T-cell (primary cell): ENCODE results near the gene UHRF1. TPM values are rescaled to one million over a fixed set of nuclear protein-coding genes. Genes with fewer than 3 reads are reported as not detected.

Source experiments
- ATAC-seq, 4 experiments: fragments of 200-7000 bp in 3 of 4; fragments of 150-1000 bp in 1 of 4; cut with Tn5 transposase; replicated peaks in 1 of 4; 1 replicate in 3 of 4; 2 replicates in 1 of 4; pipeline ENCODE4 v1.10.0; 2021; ENCODE audit warnings: moderate library complexity in 3 of 4, mild to moderate bottlenecking in 2 of 4, moderate number of reproducible peaks in 1 of 4
- CTCF ChIA-PET, 2 donors: fragments of 300-600 bp; sonication (Branson Sonifier 250); formaldehyde crosslinking; loops; one replicate each; lab custom pipeline; 2022; ENCODE audit warnings: antibody characterized with exemption in 2 of 2; lab: Charles Lee
- POLR2A ChIA-PET, 2 donors: fragments of 300-600 bp; sonication (Branson Sonifier 250); formaldehyde crosslinking; loops; one replicate each; lab custom pipeline; 2022; ENCODE audit warnings: antibody characterized with exemption in 2 of 2; lab: Charles Lee
- DNase-seq, 35 experiments: peaks; one replicate each; pipeline versions ENCODE4 v3.0.0 to v3.0.0-alpha.2; 2013 to 2023
- H3K27ac ChIP-seq: one replicate; pipeline ENCODE4 v1.5.1; 2013; ENCODE audit warnings: low read length
- H3K27me3 ChIP-seq, 2 experiments: replicated peaks in 1 of 2; 1 replicate in 1 of 2; 2 replicates in 1 of 2; pipeline versions ENCODE4 v1.6.1 to v1.7.0; 2013; ENCODE audit warnings: low read length in 1 of 2, mixed read lengths in 1 of 2; ENCODE audit not compliant: control insufficient read depth in 2 of 2, insufficient read depth in 2 of 2; ENCODE audit errors: extremely low read depth in 1 of 2
- H3K36me3 ChIP-seq, 2 donors: 1 replicate in 1 of 2; 2 replicates in 1 of 2; pipeline versions ENCODE4 v1.6.1 to v1.7.0; 2013; ENCODE audit warnings: low read length in 1 of 2; ENCODE audit not compliant: control insufficient read depth in 2 of 2, insufficient read depth in 1 of 2; ENCODE audit errors: extremely low read depth in 1 of 2
- H3K4me1 ChIP-seq, 2 experiments: 1 replicate in 1 of 2; 2 replicates in 1 of 2; pipeline versions ENCODE4 v1.6.1 to v1.7.0; 2013; ENCODE audit warnings: low read length in 2 of 2, mixed read lengths in 1 of 2; ENCODE audit not compliant: insufficient read depth in 2 of 2, control insufficient read depth in 1 of 2; ENCODE audit errors: extremely low read depth in 1 of 2
- H3K4me3 ChIP-seq, 2 donors: 1 replicate in 1 of 2; 2 replicates in 1 of 2; pipeline versions ENCODE4 v1.5.1 to v1.7.0; 2013; ENCODE audit warnings: mild to moderate bottlenecking in 2 of 2, low read length in 1 of 2, moderate library complexity in 1 of 2; ENCODE audit not compliant: control insufficient read depth in 1 of 2; ENCODE audit errors: extremely low read depth in 1 of 2
- H3K9me3 ChIP-seq: 2 replicates; pipeline ENCODE4 v1.7.0; 2013
- H3K27ac Mint-ChIP-seq, 2 donors: one replicate each; pipeline ENCODE4 v1.8.0; 2020 to 2021; ENCODE audit warnings: mild to moderate bottlenecking in 2 of 2, mixed read lengths in 2 of 2
- H3K27me3 Mint-ChIP-seq, 2 donors: one replicate each; pipeline ENCODE4 v1.8.0; 2021 to 2022; ENCODE audit warnings: mixed read lengths in 2 of 2
- H3K36me3 Mint-ChIP-seq: one replicate; pipeline ENCODE4 v1.8.0; 2021; ENCODE audit warnings: mixed read lengths
- H3K4me1 Mint-ChIP-seq, 3 donors: one replicate each; pipeline ENCODE4 v1.8.0; 2020 to 2022; ENCODE audit warnings: mixed read lengths in 3 of 3, mild to moderate bottlenecking in 1 of 3
- H3K4me3 Mint-ChIP-seq, 3 donors: one replicate each; pipeline ENCODE4 v1.8.0; 2020 to 2022; ENCODE audit warnings: mild to moderate bottlenecking in 3 of 3, mixed read lengths in 3 of 3, moderate library complexity in 3 of 3
- H3K9me3 Mint-ChIP-seq, 3 donors: one replicate each; pipeline ENCODE4 v1.8.0; 2020 to 2022; ENCODE audit warnings: mixed read lengths in 3 of 3
- WGBS: methylation state at CpG from one replicate; pipeline ENCODE4 v1.1.5; 2013; ENCODE audit warnings: missing lambda C conversion rate; ENCODE audit not compliant: insufficient coverage; 5-methylcytosine and 5-hydroxymethylcytosine counted together
- total RNA-seq, 35 experiments: library from RNA in 6 of 35; stranded (reverse) in 6 of 35; fragments of 120-200 nt in 1 of 35; gene quantifications; one replicate each; pipeline versions ENCODE4 v1.2.1 to v1.2.4 and lab custom pipeline; 2013 to 2026

UHRF1 gene
- total RNA-seq, 5 donors from 2014 or later (not counting 1 experiment from before 2014, with no cell fraction given): 0.89 to 3.1 (median 2.0) TPM

DNA sequence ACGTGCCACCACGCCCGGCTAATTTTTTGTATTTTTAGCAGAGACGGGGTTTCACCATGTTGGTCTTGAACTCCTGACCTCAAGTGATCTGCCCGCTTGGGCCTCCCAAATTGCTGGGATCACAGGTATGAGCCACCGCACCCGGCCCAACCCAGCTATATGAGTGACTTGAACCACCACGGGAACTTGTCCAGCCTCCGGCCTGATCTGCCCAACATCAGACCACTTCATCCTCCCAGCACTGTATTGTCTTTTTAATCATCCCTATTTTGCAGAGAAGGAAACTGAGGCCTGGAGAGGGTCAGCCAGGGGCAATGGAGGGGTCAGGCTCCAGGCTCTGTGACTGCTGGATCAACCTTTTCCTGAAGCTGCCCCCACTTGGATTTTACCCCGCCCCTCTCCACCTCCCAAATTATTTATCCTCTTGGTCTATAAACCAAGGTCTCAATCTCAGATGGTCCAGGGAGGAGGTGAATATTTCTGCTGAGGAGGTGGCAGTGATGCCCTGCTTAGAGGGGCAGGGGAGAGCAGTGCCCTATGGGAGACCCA, 40.9 kb upstream of the UHRF1 start:
- Mint-ChIP-seq H3K4me1 (peaks cover 9 to 18% (median 16%) of the 10 kb centered on the region in 3 donors), H3K27me3 (peaks cover 0 to 9% of the 10 kb centered on the region in 2 donors), H3K27ac (peak overlapping the region; percentile 11 to 31), H3K36me3 (no peaks in the 10 kb centered on the region), H3K9me3 (no peaks in the 10 kb centered on the region), H3K4me3 (peak overlapping the region; percentile 78 to 81 (median 80))
- Histone ChIP-seq H3K27ac (no peak overlapping the region), H3K4me3 (no peak overlapping the region), H3K9me3 (no peaks in the 10 kb centered on the region), H3K4me1 (peaks cover 0 to 29% of the 10 kb centered on the region in 2 experiments), H3K27me3 (peaks cover 0 to 11% of the 10 kb centered on the region in 2 experiments), H3K36me3 (no peaks in the 10 kb centered on the region)
- no peak for DNase-seq
- WGBS: 91% methylated on average over 7 of the region's 10 CpGs
- CTCF ChIA-PET: interaction anchor here in 1 of 2 donors (1.1 to 1.4 kb wide), 4 partner anchors 26 to 100 kb away, joined by 3 to 7 read pairs (median 3); partner anchors contain the start of gene KDM4B
- ATAC-seq: no peak
- POLR2A ChIA-PET: no interaction called here

DNA sequence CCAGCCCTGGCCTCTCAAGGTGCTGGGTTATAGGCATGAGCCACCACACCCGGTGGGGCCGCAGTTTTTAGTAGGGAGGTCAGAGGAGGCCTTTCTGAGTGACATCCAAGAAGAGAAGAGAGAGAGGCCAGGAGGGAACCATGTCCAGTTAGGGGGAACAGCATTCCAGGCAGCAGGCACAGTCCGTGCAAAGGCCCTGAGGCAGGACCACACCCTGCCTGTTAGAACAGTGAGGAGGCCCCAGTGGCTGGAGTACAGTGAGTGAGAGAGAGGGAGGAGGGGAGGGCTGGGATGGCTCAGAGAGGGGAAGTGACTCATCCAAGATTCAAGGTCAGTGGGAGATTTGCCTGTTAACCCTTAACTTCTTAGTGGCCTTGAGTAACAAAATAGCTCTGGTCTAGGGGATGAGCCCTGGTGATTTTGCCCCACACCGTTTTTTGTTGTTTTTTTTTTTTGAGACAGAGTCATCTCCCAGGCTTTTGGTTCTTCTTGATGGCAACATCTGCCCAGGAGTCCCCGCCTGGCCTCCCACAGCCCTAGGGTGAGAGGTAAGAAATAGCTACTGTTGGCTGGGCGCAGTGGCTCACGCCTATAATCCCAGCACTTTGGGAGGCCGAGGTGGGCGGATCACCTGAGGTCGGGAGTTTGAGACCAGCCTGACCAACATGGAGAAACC, 39.1 kb upstream of the UHRF1 start:
- CTCF ChIA-PET: interaction anchor here (0.6 to 3.3 kb wide), 5 partner anchors 12 to 47 kb away, joined by 3 to 28 read pairs (median 3); no protein-coding TSS in a partner anchor
- 78% methylated on average over 5 of the region's 10 CpGs for WGBS
- H3K4me1 Mint-ChIP-seq: peaks cover 9 to 16% (median 16%) of the 10 kb centered on the region in 3 donors
- no peak overlapping the region for H3K4me3 ChIP-seq
- H3K27me3 Mint-ChIP-seq: peaks cover 0 to 9% of the 10 kb centered on the region in 2 donors
- H3K9me3 Mint-ChIP-seq: no peaks in the 10 kb centered on the region
- no peaks in the 10 kb centered on the region for H3K36me3 Mint-ChIP-seq
- no peak overlapping the region for H3K27ac Mint-ChIP-seq
- ATAC-seq (no peak), DNase-seq (peak in 1 of 35 experiments; percentile 14)
- POLR2A ChIA-PET: interaction anchor here in 1 of 2 donors (0.6 kb wide), 1 partner anchor 13 kb away, joined by 8 read pairs; no protein-coding TSS in a partner anchor
- H3K9me3 ChIP-seq: no peaks in the 10 kb centered on the region
- H3K27me3 ChIP-seq: peaks cover 0 to 12% of the 10 kb centered on the region in 2 experiments
- H3K4me1 ChIP-seq: peaks cover 0 to 29% of the 10 kb centered on the region in 2 experiments
- no peak overlapping the region for H3K27ac ChIP-seq
- H3K36me3 ChIP-seq: no peaks in the 10 kb centered on the region
- no peak overlapping the region for H3K4me3 Mint-ChIP-seq

DNA sequence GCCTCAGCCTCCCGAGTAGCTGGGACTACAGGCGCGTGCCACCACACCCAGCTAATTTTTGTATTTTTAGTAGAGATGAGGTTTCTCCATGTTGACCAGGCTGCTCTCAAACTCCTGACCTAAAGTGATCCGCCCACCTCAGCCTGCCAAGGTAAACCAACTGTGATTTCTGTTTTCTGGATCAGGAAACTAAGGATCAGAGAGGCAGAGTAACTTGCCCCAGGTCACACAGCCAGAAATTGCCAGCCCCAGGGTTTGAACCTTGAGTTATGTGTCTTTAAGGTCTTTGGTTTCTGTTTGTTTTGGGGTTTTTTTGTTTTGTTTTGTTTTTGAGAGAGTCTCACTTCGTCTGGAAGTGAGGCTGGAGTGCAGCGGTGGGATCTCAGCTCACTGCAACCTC, 37.6 kb upstream of the UHRF1 start:
- H3K27me3 Mint-ChIP-seq: peaks cover 0 to 9% of the 10 kb centered on the region in 2 donors
- no peak for DNase-seq
- ChIA-PET CTCF (interaction anchor here in 1 of 2 donors (1.3 to 3.3 kb wide), 2 partner anchors 40 to 43 kb away, joined by 5 to 28 read pairs; no protein-coding TSS in a partner anchor), POLR2A (no interaction called here)
- peaks cover 5 to 11% (median 8%) of the 10 kb centered on the region in 3 donors for H3K4me1 Mint-ChIP-seq
- H3K36me3 Mint-ChIP-seq: no peaks in the 10 kb centered on the region
- Histone ChIP-seq H3K9me3 (no peaks in the 10 kb centered on the region), H3K27ac (no peak overlapping the region), H3K4me3 (no peak overlapping the region), H3K36me3 (no peaks in the 10 kb centered on the region), H3K27me3 (peaks cover 0 to 14% of the 10 kb centered on the region in 2 experiments), H3K4me1 (peaks cover 0 to 22% of the 10 kb centered on the region in 2 experiments)
- no peak overlapping the region for H3K27ac Mint-ChIP-seq
- 50% methylated on average over 2 of the region's 6 CpGs for WGBS
- ATAC-seq: no peak
- no peaks in the 10 kb centered on the region for H3K9me3 Mint-ChIP-seq
- no peak overlapping the region for H3K4me3 Mint-ChIP-seq

DNA sequence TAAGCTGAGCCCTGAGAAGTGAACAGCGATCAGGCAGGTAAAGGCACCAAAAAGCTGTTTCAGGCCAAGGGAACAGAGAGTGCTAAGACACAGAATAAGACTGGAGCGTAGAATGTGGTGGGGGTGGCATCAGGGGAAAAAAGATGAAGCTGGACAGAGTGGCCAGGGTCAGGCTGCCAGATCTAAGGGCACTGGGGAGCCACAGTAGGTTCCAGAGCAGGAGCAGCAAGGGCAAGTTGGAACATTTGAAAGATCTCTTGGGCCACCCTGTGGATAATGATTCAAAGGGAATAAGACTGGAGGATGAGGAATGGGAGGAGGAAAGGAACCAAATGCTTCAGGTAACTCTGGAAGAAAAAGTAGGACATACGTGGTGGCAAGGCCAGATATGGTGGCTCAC, 35.4 kb upstream of the UHRF1 start:
- ChIA-PET CTCF (interaction anchor here in 1 of 2 donors (0.6 kb wide), 1 partner anchor 27 kb away, joined by 4 read pairs; no protein-coding TSS in a partner anchor), POLR2A (interaction anchor here in 1 of 2 donors (0.6 kb wide), 1 partner anchor 39 kb away, joined by 3 read pairs; no protein-coding TSS in a partner anchor)
- H3K27ac Mint-ChIP-seq: no peak overlapping the region

DNA sequence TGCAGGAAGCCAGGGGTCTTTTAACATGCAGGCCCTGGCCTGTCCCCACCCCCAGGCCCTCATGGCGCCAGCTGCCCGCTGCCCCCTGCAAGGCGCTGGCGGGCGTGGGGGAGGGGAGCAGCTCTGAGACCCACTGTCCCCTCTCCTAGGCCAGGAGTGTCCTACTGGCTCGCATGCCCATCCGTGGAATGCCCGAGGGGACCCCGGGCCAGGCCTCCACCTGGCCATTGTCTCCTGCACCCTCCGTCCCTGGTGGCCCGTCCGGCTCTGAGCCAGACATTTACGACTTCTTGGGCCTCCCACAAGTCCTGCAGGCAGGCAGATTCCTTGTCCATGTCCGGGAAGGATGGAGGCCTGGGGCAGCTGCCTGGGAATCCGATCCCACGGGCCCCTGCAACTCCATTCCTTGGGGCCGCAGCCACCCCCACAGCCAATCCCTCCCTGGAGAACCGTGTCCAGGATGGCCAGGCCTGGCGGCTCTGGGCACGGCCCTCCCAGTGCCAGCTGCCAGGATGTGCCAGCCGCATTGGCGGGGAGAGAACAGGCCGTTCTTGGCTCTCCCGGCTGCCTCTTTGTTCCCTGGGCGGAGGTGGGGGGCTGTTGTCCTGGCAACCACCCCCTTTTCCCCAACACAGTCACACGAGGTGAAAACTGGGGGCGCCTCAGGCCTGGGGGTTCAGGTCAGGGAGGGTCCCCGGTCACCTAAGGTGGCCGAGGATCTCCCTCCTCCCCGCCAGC, 31.4 kb upstream of the UHRF1 start:
- no peaks in the 10 kb centered on the region for H3K27me3 Mint-ChIP-seq
- Histone ChIP-seq H3K9me3 (no peaks in the 10 kb centered on the region), H3K27me3 (peaks cover 0 to 20% of the 10 kb centered on the region in 2 experiments), H3K27ac (no peak overlapping the region), H3K36me3 (no peaks in the 10 kb centered on the region), H3K4me3 (no peak overlapping the region), H3K4me1 (peaks cover 0 to 16% of the 10 kb centered on the region in 2 experiments)
- H3K9me3 Mint-ChIP-seq: no peaks in the 10 kb centered on the region
- peaks cover 0 to 5% (median 3%) of the 10 kb centered on the region in 3 donors for H3K4me1 Mint-ChIP-seq
- H3K27ac Mint-ChIP-seq: no peak overlapping the region
- H3K36me3 Mint-ChIP-seq: no peaks in the 10 kb centered on the region
- WGBS: 71% methylated on average over 26 of the region's 30 CpGs
- CTCF ChIA-PET: no interaction called here
- DNase-seq (no peak), ATAC-seq (peak in 2 of 4 experiments; percentile 6 to 31)
- POLR2A ChIA-PET: interaction anchor here in 1 of 2 donors (0.7 kb wide), 1 partner anchor 703 kb away, joined by 3 read pairs; no protein-coding TSS in a partner anchor
- peak overlapping the region in 1 of 3 donors; percentile 44 for H3K4me3 Mint-ChIP-seq

More for the DNA sequence above, 35.4 kb upstream of the UHRF1 start:
- Mint-ChIP-seq H3K9me3 (no peaks in the 10 kb centered on the region), H3K36me3 (no peaks in the 10 kb centered on the region), H3K4me1 (peaks cover 5 to 12% (median 6%) of the 10 kb centered on the region in 3 donors), H3K4me3 (no peak overlapping the region), H3K27me3 (peaks cover 0 to 9% of the 10 kb centered on the region in 2 donors)
- no peak for ATAC-seq
- Histone ChIP-seq H3K4me3 (no peak overlapping the region), H3K4me1 (peaks cover 0 to 21% of the 10 kb centered on the region in 2 experiments), H3K27ac (no peak overlapping the region), H3K9me3 (no peaks in the 10 kb centered on the region), H3K27me3 (peaks cover 0 to 31% of the 10 kb centered on the region in 2 experiments), H3K36me3 (no peaks in the 10 kb centered on the region)
- WGBS: 93% methylated on average over 3 of the region's 3 CpGs
- no peak for DNase-seq
